GM18519 (cell line): ENCODE measurements around the gene ZDHHC8.

Source experiments
- ATAC-seq: cut with Tn5 transposase; IDR thresholded peaks from one replicate; pipeline ENCODE4 v1.9.1; 2021; ENCODE audit warnings: mild to moderate bottlenecking, moderate library complexity; ENCODE audit not compliant: unreplicated experiment, low FRiP score

Gene ZDHHC8

DNA sequence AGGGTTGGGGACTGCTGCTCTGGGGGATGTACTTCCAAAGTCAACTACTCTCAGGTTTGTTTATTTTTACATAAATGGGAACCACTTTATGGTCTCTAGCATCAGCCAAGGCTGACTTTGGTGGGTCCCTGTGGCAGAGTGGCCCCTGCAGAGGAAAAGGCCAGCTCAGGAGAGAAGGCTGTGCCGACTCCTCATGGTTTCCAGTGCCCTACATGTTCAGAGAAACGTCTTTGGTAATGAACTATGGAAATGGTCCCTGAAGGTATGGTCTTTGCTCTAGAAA, 3.0 kb upstream of the ZDHHC8 start:
- ATAC-seq: no peak

DNA sequence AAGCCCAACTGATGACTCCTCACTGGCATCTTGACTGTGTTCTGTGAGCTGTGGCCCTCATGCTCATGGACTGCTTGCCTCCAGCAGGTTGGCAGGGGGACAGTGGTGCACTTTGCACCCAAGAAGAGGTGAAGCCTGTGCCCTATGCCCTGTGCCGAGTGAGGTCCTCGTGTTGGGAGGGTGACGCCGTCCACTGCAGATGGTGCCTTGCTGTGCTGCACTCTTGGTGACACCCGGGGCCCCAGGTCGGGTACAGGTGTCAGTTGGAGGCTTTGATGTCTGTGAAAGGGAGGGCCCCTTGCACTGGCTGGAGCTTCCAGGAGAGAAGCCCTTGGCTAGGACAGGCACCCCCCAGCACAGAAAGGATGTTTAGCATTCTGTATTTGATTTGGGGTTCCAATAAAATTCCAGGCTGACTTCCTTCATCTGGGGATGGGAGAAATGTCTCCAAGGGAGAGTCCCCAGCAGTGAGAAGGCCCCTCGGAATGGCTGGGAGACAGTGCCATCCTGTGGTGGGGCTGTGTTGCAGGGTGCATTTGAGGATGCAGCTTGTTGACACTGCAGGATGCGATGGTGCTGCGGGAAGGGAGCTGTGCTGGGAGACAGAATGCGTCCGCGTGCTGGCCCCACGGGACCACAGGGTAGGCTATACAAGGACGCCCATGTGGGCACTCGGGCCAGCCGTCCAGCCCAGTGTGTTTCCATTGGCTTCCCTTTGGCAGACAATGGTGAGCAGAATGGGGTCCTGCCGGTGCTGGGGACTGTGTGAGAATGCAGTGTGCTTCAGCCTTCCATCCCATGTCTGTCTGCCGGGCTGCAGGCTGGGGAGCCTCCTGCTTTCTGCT, 2.5 kb upstream of the ZDHHC8 start:
- no peak for ATAC-seq

DNA sequence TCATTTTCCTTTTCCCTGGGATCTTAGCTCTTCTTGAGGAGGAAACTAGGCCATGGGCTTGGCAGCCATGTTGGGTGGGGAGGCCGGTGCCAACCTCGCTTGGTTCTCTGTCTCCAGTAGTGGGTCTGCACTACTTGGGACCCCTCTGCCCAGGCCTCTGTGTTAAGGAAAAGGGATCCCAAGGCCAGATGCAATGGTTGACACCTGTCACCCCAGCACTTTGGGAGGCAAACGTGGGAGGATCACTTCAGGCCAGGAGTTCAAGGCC, 1.9 kb upstream of the ZDHHC8 start:
- ATAC-seq: no peak

DNA sequence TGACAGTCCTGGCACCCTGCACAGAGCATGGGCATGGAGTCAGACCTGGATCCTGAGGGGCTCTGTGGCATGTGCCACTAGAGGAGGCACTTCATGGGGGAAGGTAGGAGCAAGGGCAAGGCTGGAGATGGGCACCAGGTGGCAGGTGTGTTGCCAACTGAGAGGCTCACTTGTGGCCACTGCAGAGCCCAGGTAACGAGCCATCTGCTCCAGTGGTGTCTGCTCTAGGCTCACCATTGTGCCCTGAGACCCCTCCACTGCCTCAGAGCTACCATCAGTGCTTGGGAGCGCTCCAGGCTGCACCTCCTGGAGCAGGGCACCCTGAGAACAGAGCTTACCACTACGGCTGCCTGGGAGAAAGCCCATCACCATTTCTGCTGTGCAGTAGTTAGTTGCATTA, 1.3 kb upstream of the ZDHHC8 start:
- ATAC-seq: no peak

GRCh38 chr22:20130731-20131596, 640 bp upstream of the ZDHHC8 start:
- ATAC-seq: no peak

DNA sequence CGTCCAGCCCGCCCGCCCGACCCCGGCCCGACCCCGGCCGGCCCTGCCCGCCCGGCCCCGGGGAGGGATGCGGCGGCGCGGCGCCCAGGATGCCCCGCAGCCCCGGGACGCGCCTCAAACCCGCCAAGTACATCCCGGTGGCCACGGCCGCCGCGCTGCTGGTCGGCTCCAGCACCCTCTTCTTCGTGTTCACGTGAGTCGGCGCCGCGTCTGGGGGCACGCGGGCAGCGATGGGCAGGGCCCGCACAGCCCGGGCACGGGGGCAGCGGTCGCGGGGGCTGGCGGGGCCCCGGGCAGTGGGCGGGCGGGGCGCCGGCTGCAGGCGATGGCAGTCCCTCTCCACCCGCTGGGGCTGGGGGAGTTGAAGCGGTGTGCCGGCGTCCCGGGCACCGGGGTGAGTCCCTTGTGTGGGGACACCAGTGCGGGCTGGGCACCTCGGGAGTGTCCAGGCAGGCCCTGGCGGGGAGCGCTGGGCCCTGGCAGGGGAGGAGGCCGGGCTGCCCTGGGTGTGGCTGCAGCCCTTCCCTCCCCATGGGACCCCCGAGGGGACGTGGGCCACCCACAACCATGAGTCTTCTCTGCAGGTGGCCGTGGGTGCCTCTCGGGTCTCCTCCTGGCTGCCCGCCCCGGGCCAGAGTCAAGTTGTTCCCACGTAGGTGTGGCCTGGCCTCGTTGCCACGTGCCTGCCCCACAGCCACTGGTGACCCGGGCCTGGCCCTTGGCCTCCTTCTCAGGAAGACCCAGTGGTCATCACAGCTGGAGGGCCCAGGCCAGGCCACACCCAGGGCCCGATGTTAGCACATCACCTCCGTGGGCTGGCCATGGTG, 468 bp downstream of the ZDHHC8 start:
- no peak for ATAC-seq

DNA sequence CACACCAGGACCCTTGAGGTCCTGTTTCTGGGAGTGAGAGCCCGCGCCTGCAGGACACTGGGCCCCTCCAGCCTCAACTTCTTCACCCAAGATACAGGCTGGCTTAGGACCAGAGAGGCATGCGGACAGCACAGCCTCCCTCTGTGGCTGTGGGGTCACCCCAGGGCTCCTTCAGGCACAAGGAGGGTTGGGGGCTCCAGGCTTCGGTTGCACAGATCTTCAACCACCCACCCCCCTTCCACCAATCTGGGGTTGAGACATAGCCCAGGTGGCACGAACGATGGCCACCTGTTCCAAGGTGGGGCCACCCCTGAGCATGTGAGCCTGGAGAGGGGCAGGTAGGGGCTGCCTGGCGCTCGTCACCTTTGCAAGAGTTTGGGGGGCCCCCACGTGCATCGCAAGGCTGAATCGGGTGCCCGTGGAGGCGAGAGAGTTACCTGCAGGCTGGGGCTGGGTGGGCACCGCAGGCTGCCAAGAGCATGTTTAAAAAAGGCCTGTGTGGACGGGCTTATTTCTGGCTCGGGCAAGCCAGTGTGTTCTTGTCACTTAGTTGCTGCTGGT, 1.2 kb downstream of the ZDHHC8 start:
- ATAC-seq: no peak

- ATAC-seq: no peak
Measured at GRCh38 chr22:20133930-20134549, 2.4 kb downstream of the ZDHHC8 start.

DNA sequence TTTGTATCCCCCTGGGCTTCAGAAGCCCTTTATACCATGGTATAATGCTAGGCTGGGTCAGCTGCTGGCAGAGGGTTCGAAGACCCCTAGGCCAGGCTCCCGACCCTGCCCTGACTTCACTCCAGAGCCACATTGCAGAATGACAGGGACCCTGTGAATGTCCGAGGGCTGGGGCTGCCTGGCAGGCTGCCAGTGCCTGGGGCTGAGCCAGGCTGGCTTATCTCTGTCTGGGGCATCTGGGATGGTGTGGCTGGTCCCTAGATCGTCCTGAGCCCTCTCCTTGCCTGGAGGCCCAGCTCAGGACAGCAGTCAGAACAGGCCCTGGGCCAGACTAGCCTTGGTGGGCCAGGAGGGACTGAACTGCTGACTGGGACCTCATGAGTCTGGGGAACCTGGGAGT, 3.7 kb downstream of the ZDHHC8 start:
- ATAC-seq: no peak

- no peak for ATAC-seq
Measured at GRCh38 chr22:20135806-20136602, 4.4 kb downstream of the ZDHHC8 start.

DNA sequence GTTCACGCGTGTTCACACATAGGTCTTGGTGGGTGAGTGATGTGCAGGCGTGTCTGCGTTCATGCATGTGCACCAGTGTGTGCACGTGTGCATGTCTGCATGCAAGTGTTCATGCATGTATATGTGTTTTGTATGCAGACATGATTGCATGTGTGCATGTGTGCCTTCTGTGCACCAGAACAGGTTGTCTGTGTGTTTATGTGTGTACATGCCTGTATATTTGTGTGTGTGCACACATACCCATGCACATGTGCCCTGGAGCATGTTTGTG, 4.9 kb downstream of the ZDHHC8 start:
- ATAC-seq: no peak

- no peak for ATAC-seq
Measured at GRCh38 chr22:20137113-20137512, 5.5 kb downstream of the ZDHHC8 start.

DNA sequence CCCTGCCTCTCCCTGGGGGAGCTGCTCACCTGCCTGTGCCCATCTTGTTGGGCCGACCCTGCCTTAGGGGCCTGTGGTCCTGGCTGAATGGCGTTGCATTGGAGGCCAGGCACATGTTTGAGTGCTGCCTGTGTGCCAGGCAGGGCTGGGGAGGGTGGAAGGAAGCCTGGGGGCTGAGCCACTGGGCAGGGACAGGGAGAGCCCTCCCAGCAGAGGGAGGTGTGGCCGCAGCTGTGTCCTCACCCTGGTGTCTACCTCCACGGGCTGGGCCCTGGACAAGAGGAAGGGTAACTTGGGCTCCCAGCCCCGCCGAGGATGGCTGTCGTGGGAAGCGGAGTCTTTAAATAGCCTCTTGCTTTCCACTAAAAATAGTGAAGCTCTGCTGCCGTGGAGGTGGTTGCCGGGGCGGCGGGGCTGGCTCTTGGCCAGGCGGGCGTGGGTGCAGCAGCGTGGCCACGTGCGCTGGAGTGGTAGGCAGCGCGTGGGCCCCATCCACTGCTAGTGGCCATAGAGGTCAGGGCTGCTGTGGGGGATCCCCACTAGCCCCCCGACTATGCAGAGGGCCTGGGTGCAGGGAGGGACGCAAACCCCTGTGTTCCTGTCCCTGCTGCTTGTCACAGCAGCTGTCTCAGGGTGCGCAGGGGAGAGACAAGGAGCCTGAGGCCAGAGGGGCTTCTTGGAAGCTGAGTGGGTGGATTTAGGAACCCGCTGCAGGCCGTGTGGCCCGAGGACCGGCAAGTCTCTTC, 6.2 kb downstream of the ZDHHC8 start:
- ATAC-seq: no peak

DNA sequence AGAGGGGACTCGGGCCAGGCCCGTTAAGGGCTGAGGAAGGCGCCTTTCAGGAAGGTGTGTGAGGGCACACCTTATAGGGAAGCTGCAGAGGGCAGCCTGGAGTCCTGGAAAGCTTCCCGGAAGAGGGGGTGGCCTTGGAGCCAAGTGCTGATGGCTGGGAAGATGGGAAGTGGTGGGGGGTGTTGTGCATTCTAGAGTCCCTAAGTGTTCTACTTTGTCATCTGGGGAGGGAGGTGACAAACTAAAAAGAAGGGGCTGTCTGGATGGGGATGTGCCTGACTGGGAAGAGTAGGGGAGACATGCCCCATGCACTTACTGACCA, 6.8 kb downstream of the ZDHHC8 start:
- no peak for ATAC-seq

DNA sequence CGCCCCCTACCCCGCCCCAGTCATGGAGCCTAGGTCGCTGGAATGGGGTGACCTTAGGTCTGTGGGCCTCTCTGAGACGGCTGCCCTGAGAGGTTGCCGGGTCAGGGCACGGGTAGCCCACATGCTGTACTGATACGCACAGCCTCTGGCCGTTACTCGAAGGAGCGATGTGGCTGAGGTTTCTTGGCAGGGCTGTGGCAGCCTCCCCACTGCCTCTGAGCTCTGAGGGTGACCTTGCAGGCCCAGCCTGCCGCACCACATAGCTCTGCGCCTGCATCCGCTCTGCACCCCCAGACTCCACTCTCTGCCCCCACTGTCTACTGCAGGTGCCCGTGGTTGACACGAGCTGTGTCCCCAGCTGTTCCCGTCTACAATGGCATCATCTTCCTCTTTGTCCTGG, 7.3 kb downstream of the ZDHHC8 start:
- no peak for ATAC-seq

DNA sequence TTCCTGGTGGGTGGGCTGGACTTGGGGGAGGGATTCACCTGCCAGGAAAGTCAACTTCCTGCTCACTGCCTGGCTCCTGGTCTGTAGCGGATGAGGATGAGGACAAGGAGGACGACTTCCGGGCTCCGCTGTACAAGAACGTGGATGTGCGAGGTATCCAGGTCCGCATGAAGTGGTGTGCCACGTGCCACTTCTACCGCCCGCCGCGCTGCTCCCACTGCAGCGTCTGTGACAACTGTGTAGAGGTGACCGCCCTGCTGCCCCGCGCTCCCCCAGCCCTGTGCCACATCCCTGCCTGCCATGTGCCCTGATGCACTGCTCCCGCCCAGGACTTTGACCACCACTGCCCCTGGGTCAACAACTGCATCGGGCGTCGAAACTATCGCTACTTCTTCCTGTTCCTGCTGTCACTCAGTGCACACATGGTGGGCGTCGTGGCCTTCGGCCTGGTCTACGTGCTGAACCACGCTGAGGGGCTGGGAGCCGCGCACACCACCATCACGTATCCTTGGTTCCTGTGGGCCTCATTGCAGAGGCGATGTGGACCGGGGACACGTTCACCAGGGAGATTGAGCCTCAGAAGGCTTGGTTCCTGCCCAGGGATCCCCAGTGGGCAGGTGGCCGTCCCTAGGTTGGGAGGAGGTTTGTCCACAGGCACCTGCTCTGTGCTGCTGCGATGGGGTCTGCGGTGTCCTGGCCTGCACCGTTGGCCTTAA, 7.9 kb downstream of the ZDHHC8 start:
- no peak for ATAC-seq

GRCh38 chr22:20140107-20140445, 8.5 kb downstream of the ZDHHC8 start:
- no peak for ATAC-seq

DNA sequence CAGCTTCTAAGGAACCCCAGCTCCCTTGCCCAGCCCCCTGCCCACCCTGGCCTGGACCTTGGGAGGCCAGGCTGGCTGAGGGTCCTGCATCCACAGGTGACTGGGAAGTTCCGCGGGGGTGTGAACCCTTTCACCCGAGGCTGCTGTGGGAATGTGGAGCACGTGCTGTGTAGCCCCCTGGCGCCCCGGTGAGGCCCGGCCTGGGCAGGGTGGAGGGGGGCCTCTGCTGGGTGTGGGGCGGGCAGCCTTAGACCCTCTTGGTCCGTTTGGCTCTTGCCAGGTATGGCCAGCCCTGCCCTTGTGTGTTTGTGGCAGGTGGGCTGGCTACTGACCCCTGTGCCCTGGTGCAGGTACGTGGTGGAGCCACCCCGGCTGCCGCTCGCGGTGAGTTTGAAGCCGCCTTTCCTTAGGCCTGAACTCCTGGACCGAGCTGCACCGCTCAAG, 8.9 kb downstream of the ZDHHC8 start:
- ATAC-seq: no peak
